ENCODE measurements around the gene DENND5B.

Gene DENND5B

DNA sequence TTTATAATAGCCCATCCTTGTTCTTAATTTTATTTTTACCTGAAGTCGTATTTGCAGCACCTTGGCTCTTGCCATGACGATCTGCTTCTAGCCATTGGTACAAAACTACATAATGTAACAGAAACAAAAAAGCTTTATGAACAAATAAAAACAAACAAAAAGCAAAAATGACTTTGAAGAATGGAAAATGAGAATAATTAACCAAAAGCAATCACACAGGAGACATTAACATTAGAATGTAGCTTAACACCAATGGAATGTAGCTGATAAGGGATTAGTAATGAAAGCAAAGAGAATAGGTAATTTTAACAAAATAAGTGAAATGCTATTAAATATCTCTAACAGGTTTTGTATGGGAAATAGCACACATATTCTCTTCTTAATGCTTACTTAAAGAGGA is 91.4 kb downstream of the DENND5B start:
- TF ChIP-seq L3MBTL2 (conservative IDR thresholded peaks at IDR 0.05) (no peak), ZNF384 (IDR thresholded peaks at IDR 0.05) (no peak)
- CTCF ChIA-PET = no interaction called here
- no peak for DNase-seq (ENCODE audit: extremely low spot score)
- POLR2A ChIA-PET = no interaction called here

DNA sequence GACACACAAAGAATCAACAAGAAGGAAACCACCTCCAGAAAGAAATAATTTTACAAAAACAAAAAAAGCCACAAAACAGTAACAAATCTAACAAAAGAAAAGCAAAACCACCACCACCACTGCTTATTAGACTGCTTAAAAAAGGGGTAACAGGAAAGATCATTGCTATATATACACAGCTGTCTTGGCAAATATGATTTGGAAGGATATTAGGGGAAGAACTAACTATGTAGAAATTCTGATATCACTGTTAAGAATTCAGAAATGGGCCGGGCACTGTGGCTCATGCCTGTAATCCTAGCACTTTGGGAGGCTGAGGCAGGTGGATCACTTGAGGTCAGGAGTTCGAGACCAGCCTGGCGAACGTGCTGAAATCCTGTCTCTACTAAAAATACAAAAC is 92.5 kb downstream of the DENND5B start:
- ChIA-PET POLR2A (no interaction called here), CTCF (no interaction called here)
- no peak for DNase-seq (ENCODE audit: extremely low spot score)
- TF ChIP-seq FOXA1 (IDR thresholded peaks at IDR 0.05) (no peak), L3MBTL2 (conservative IDR thresholded peaks at IDR 0.05) (no peak), LEF1 (IDR thresholded peaks at IDR 0.05; ENCODE audit: borderline replicate concordance) (no peak), NFRKB (IDR thresholded peaks at IDR 0.05) (no peak), SUZ12 (IDR thresholded peaks at IDR 0.05) (no peak), CTBP1 (IDR thresholded peaks at IDR 0.05; ENCODE audit: borderline replicate concordance) (no peak), HDGF (IDR thresholded peaks at IDR 0.05; ENCODE audit: borderline replicate concordance) (no peak), TARDBP (IDR thresholded peaks at IDR 0.05) (no peak), ELF4 (IDR thresholded peaks at IDR 0.05) (no peak), ZNF384 (IDR thresholded peaks at IDR 0.05) (no peak), SP1 (IDR thresholded peaks at IDR 0.05) (no peak), ARNT (IDR thresholded peaks at IDR 0.05) (no peak)
- TF ChIP-seq, protein P1, sequence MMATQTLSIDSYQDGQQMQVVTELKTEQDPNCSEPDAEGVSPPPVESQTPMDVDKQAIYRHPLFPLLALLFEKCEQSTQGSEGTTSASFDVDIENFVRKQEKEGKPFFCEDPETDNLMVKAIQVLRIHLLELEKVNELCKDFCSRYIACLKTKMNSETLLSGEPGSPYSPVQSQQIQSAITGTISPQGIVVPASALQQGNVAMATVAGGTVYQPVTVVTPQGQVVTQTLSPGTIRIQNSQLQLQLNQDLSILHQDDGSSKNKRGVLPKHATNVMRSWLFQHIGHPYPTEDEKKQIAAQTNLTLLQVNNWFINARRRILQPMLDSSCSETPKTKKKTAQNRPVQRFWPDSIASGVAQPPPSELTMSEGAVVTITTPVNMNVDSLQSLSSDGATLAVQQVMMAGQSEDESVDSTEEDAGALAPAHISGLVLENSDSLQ (IDR thresholded peaks at IDR 0.05) = no peak

DNA sequence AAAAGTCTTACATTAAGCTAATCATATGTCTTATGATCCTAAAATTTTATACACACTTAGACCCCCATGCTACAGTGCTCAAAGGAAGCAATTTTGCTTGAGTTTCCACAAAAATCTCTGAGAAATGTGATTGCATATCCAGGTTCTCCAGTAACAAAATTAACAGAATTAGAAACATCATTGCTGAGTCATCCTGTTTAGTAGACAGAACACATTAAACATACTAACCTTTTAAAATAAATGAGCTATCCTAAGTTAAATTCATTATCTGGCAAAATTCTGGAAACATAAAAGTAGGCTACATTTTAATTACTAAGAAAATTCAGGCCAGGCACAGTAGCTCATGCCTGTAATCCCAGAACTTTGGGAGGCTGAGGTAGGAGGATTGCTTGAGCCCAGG is 94.7 kb downstream of the DENND5B start:
- ChIA-PET CTCF (no interaction called here), POLR2A (interaction anchor here (1.2 kb wide), 1 partner anchor 22 kb away, joined by 3 read pairs; no protein-coding TSS in a partner anchor)
- no peak for TF ChIP-seq CTBP1 (IDR thresholded peaks at IDR 0.05; ENCODE audit: borderline replicate concordance)
- TF ChIP-seq FOXK2 (IDR thresholded peaks at IDR 0.05) = no peak
- no peak for TF ChIP-seq NFRKB (IDR thresholded peaks at IDR 0.05)
- TF ChIP-seq HDGF (IDR thresholded peaks at IDR 0.05; ENCODE audit: borderline replicate concordance) = no peak
- no peak for TF ChIP-seq ELF4 (IDR thresholded peaks at IDR 0.05)
- TF ChIP-seq, protein P1 (IDR thresholded peaks at IDR 0.05) = no peak
- TF ChIP-seq SP1 (IDR thresholded peaks at IDR 0.05) = no peak
- no peak for TF ChIP-seq SUZ12 (IDR thresholded peaks at IDR 0.05)
- no peak for TF ChIP-seq ARNT (IDR thresholded peaks at IDR 0.05)
- TF ChIP-seq FOXM1 (IDR thresholded peaks at IDR 0.05; ENCODE audit: borderline replicate concordance) = no peak
- TF ChIP-seq FOXA1 (IDR thresholded peaks at IDR 0.05) = no peak
- no peak for TF ChIP-seq TARDBP (IDR thresholded peaks at IDR 0.05)
- no peak for TF ChIP-seq LEF1 (IDR thresholded peaks at IDR 0.05; ENCODE audit: borderline replicate concordance)
- TF ChIP-seq BHLHE40 (IDR thresholded peaks at IDR 0.05; ENCODE audit: borderline replicate concordance) = no peak
- no peak for TF ChIP-seq ZNF384 (IDR thresholded peaks at IDR 0.05)
- no peak for TF ChIP-seq L3MBTL2 (conservative IDR thresholded peaks at IDR 0.05)
- no peak for DNase-seq (ENCODE audit: extremely low spot score)

DNA sequence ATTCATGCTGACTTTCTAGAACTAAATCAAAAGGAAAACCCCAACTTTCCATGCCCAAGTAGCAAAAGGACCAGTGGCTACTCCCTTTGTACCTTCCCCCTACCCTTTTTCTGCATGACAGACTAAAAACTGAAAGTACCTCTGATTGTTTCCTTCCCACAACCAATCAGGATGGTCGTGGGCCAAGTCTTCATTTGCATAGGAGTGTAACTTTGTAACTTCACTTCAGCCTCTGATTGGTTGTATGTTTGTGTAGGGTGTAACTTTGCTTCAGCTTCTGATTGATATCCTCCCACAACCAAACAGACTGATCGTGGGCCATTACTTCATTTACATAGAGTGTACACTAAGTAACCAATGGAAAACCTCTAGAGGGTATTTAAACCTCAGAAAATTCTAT is 96.5 kb downstream of the DENND5B start:
- POLR2A ChIA-PET = no interaction called here
- CTCF ChIA-PET = interaction anchor here (0.6 kb wide), 1 partner anchor 147 kb away, joined by 3 read pairs; no protein-coding TSS in a partner anchor
- no peak for DNase-seq (ENCODE audit: extremely low spot score)
- TF ChIP-seq HDGF (IDR thresholded peaks at IDR 0.05; ENCODE audit: borderline replicate concordance) (no peak), TARDBP (IDR thresholded peaks at IDR 0.05) (no peak), FOXA1 (IDR thresholded peaks at IDR 0.05) (no peak)

DNA sequence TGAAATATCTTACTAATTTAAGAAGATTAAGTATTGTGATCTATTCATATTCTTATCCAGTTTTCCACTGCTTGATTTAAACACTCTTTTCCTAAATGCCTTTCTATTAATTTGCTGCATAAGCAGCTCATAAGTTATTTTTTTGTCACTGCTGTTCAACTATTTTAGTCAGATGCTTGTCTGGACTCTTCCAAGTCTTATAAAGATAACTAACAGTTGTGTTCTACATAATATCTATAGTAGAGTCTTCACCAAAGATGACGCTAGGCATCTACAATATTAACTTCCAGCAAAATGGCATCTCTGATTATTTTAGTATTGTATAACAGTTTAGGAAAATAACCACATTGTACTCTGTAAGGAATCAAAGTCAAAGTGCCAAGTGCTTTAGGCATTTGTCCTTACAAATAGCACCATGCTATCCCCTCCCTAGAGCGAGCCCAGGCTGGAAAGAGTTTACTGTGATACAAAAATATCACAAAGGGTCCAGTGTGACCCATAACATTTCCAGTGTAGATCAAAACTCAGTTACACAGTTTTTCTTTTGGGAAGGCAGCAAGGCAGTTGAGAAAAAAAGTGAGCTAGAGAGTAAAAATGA is 98.2 kb downstream of the DENND5B start:
- CTCF ChIA-PET = interaction anchor here (0.7 kb wide), 1 partner anchor 22 kb away, joined by 3 read pairs; no protein-coding TSS in a partner anchor
- no peak for TF ChIP-seq FOXM1 (IDR thresholded peaks at IDR 0.05; ENCODE audit: borderline replicate concordance)
- no peak for TF ChIP-seq SP1 (IDR thresholded peaks at IDR 0.05)
- no peak for TF ChIP-seq LEF1 (IDR thresholded peaks at IDR 0.05; ENCODE audit: borderline replicate concordance)
- no peak for TF ChIP-seq NFRKB (IDR thresholded peaks at IDR 0.05)
- no peak for TF ChIP-seq CTBP1 (IDR thresholded peaks at IDR 0.05; ENCODE audit: borderline replicate concordance)
- no peak for TF ChIP-seq ZNF384 (IDR thresholded peaks at IDR 0.05)
- no peak for DNase-seq (ENCODE audit: extremely low spot score)
- POLR2A ChIA-PET = no interaction called here

DNA sequence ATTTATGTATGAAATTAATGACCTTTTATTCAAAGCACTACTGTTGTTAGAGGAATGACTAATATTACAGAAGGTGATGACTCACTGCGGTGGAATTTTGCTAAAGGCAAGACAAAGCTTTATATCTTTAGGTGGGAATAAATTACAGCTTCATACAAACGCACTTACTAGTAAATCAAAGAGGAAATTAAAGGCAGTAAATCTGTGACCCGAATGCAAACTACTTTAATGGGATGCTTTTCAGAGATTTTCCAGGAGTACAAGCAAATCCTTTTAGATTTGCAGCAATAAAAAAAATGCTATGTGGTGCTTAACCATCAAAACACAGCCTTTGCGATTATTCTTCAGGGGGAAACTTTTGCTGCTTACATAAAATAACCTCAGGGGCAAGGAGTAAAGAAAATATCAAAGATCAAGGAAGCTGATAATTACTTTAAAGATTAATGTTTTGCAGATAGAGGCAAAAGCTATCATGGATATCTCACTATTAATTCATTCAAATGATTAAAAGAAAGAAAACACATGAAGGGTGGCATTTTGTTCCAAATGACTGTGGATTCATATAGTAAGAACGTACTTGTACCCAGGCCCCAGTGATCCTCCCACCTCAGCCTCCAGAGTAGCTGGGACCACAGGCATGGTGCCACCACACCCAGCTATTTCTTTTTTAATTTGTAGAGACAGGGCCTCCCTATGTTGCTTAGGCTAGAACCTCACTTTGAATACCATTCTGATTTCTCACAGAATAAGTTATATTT is 98.9 kb downstream of the DENND5B start:
- ChIA-PET POLR2A (no interaction called here), CTCF (interaction anchor here (0.7 kb wide), 1 partner anchor 23 kb away, joined by 3 read pairs; no protein-coding TSS in a partner anchor)
- DNase-seq (ENCODE audit: extremely low spot score) = peak; percentile 16
- TF ChIP-seq, protein P1 (IDR thresholded peaks at IDR 0.05) = peak; percentile 81
- no peak for TF ChIP-seq SUZ12 (IDR thresholded peaks at IDR 0.05)
- TF ChIP-seq CTBP1 (IDR thresholded peaks at IDR 0.05; ENCODE audit: borderline replicate concordance) = peak; percentile 50; the same call in 1 of the 2 replicates
- no peak for TF ChIP-seq LEF1 (IDR thresholded peaks at IDR 0.05; ENCODE audit: borderline replicate concordance)

Data from HEK293T (cell line).